Measurements from ENCODE around the gene CASP2.

The CASP2 gene

GRCh38 chr7:143287935-143288826, at the start of gene CASP2:
CASP2 (plus strand) TSS chr7:143288351; CDS start chr7:143288456, 105 bp downstream.
- H3K4me1 Mint-ChIP-seq = peaks cover 58% of the 10 kb centered on the region
- H3K4me3 Mint-ChIP-seq = peak within 1 kb of the TSS; percentile 94 to 97
- peak within 1 kb of the TSS; percentile 96 to 97 for H3K27ac Mint-ChIP-seq
- peak; percentile 93 for ATAC-seq
- H3K9me3 Mint-ChIP-seq = peaks cover 4 to 5% of the 10 kb centered on the region in 2 donors
- DNase-seq = peak; percentile 98 to 99
- H3K27me3 Mint-ChIP-seq = no peaks in the 10 kb centered on the region

DNA sequence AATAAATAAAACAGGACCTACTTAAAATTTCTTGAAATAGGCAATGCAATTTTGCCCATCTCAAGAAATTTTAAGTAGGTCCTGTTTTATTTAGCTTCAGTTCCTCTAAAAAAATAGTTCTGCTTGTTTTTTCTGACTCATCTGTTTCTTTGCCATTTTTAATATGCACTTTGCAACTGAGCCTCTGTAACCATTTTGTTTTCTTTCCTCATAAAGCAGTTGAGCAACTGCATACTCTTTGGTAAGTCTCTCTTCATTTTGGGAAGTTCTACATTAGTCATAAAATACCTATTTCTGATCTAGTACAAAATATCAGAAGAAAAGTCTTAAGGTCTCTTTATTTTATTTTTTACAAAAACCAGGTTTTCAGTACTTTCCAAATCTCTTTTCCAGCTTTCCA, 48.3 kb upstream of the CASP2 start:
- Mint-ChIP-seq H3K4me3 (no peak overlapping the region), H3K4me1 (peaks cover 28% of the 10 kb centered on the region), H3K27ac (no peak overlapping the region), H3K9me3 (peaks cover 23 to 28% of the 10 kb centered on the region in 2 donors), H3K27me3 (peaks cover 14% of the 10 kb centered on the region)
- DNase-seq = no peak
- no peak for ATAC-seq

DNA sequence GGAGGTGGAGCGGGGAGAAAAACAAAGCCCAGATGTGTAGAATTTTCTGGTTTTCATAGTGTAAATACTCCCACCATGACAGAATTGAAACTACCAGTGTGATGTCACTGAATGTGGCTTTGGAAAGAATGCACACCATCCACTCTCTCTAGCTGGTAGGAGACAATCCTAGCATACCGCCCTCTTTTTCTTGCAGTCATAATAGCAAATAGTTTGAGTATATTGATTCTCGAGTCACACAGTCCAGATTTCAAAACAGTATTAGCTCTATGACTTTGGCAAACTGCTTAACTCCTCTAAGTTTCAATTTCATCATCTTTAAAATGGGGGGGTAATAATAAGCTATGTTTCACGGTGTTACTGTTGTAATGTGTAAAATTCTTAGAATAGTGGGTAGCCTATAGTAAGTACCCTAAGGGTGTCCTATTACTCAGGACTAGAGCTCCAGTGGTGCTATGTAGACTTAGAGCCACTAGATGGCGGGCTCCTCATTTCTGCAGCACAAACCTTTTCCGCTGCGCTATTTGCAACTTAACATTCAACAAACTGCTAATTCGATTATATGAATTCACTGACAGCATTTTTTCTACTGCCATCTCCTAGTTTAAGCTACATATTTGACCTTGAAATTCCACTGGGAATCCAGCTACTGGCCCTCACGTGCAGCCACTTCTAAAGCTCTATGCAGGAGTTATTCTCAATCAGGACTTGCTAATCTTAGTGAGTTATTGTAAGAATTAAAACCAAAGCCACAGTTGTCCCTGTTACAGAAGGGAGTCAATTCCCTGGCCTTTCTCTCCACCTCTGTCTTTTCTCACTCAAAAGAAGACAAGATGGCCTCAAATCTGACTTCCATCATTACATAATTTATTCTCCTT, 47.6 kb upstream of the CASP2 start:
- ATAC-seq (peak; percentile 88), DNase-seq (peak; percentile 60 to 75)
- peaks cover 14% of the 10 kb centered on the region for H3K27me3 Mint-ChIP-seq
- peaks cover 19 to 23% of the 10 kb centered on the region in 2 donors for H3K9me3 Mint-ChIP-seq
- H3K27ac Mint-ChIP-seq = no peak overlapping the region
- H3K4me1 Mint-ChIP-seq = peaks cover 35% of the 10 kb centered on the region
- peak overlapping the region; percentile 12 to 14 for H3K4me3 Mint-ChIP-seq

GRCh38 chr7:143242306-143242705, 45.8 kb upstream of the CASP2 start:
- ATAC-seq (no peak), DNase-seq (no peak)
- Mint-ChIP-seq H3K4me1 (peaks cover 53% of the 10 kb centered on the region), H3K4me3 (no peak overlapping the region), H3K27ac (no peak overlapping the region), H3K9me3 (peaks cover 6 to 8% of the 10 kb centered on the region in 2 donors), H3K27me3 (no peaks in the 10 kb centered on the region)

DNA sequence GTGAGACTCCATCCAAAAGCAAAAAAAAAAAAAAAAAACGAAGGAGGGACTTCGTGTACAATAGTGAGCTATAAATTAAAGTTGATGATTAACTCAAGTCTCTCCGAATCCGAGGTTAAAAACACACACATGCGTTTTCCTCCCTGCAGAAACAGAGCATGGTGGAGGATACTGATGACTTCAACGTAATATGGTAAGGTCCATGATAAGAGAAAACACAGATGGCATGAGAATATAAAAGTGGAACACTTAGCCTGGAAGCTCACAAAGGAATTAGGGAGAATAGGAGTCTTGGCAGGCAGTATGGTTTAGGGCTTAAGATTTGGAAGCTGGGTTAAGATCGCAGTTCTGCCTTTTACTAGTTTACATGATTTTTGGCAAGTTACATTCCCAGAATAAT, 45.0 kb upstream of the CASP2 start:
- Mint-ChIP-seq H3K9me3 (peaks cover 0 to 5% of the 10 kb centered on the region in 2 donors), H3K4me3 (no peak overlapping the region), H3K4me1 (peaks cover 58% of the 10 kb centered on the region), H3K27me3 (no peaks in the 10 kb centered on the region), H3K27ac (no peak overlapping the region)
- DNase-seq (no peak), ATAC-seq (no peak)

- no peak overlapping the region for H3K4me3 Mint-ChIP-seq
- ATAC-seq (no peak), DNase-seq (no peak)
- no peaks in the 10 kb centered on the region for H3K27me3 Mint-ChIP-seq
- peaks cover 0 to 5% of the 10 kb centered on the region in 2 donors for H3K9me3 Mint-ChIP-seq
- H3K4me1 Mint-ChIP-seq = peaks cover 63% of the 10 kb centered on the region
- no peak overlapping the region for H3K27ac Mint-ChIP-seq
Measured at GRCh38 chr7:143243614-143244013, 44.5 kb upstream of the CASP2 start.

GRCh38 chr7:143244321-143244720, 43.8 kb upstream of the CASP2 start:
- Mint-ChIP-seq H3K9me3 (peaks cover 5% of the 10 kb centered on the region in 2 donors), H3K27me3 (no peaks in the 10 kb centered on the region), H3K4me1 (peaks cover 70% of the 10 kb centered on the region), H3K27ac (no peak overlapping the region), H3K4me3 (no peak overlapping the region)
- ATAC-seq = no peak
- DNase-seq = no peak

DNA sequence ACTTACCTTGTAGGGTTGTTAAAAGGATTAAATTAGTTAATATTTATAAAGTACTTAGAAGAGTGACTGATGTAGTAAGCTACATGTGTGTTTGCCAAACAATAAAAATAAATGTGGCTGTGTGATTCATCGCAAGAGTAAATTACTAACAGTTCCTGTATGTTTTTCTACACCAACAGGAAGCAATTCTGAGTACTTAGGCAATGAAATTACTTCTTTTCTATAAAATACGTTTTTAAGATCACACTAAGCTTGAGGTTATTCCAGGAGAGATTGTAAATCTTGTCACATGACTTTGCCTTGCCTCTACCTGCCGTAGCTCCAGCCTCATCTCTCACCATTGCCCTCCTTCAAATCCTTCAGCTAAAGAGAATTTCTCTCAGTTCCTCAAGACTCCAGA, 43.0 kb upstream of the CASP2 start:
- Mint-ChIP-seq H3K27ac (peak overlapping the region; percentile 49 to 59), H3K4me3 (peak overlapping the region; percentile 41 to 48), H3K4me1 (peaks cover 78% of the 10 kb centered on the region)

DNA sequence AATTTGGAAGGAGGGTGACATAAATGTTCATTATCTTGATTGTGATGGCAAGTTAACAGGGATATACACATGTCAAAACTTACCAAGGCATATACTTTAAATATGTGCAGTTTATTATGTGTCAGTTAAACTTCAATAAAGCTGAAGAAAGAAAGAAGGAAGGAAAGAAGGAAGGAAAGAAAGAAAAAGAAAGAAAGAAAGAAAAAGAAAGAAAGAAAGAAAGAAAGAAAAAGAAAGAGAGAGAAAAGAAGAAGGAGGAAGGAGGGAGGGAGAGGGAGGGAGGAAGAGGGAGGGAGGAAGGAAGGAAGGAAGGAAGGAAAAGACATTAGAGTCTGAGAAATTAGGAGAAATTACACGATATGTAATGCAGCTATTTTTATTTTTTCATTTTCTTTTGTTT, 40.8 kb upstream of the CASP2 start:
- Mint-ChIP-seq H3K27ac (peak overlapping the region in 1 of 2 donors; percentile 69), H3K9me3 (peaks cover 20 to 21% of the 10 kb centered on the region in 2 donors), H3K27me3 (no peaks in the 10 kb centered on the region), H3K4me1 (peaks cover 86% of the 10 kb centered on the region), H3K4me3 (no peak overlapping the region)
- ATAC-seq = no peak
- DNase-seq = no peak

More for the DNA sequence above, 43.0 kb upstream of the CASP2 start:
- ATAC-seq (peak; percentile 66), DNase-seq (no peak)
- Mint-ChIP-seq H3K9me3 (peaks cover 5 to 13% of the 10 kb centered on the region in 2 donors), H3K27me3 (no peaks in the 10 kb centered on the region)

- no peak for DNase-seq
- peaks cover 86% of the 10 kb centered on the region for H3K4me1 Mint-ChIP-seq
Measured at GRCh38 chr7:143248761-143249354, 39.3 kb upstream of the CASP2 start.

DNA sequence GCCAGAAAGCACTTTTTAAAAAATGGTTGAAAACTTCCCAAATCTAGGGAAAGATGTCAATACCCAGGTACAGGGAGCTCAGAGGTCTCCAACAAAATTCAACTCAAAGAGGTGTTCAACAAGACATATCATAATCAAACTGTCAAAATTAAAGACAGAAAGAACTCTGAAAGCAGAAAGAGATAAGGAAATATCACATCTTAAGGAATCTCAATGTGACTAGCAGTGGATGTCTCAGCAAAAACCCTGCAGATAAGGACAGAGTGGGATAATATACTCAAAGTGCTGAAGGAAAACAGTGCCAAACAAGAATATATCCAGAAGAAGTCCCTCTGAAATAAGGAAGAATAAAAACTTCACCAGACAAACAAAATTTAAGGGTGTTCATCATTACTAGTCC, 38.0 kb upstream of the CASP2 start:
- peak overlapping the region in 1 of 2 donors; percentile 28 for H3K27ac Mint-ChIP-seq
- H3K4me3 Mint-ChIP-seq = peak overlapping the region in 1 of 2 donors; percentile 40
- no peak for ATAC-seq
- H3K4me1 Mint-ChIP-seq = peaks cover 82% of the 10 kb centered on the region
- peaks cover 35 to 39% of the 10 kb centered on the region in 2 donors for H3K9me3 Mint-ChIP-seq
- no peak for DNase-seq
- no peaks in the 10 kb centered on the region for H3K27me3 Mint-ChIP-seq

More at GRCh38 chr7:143248761-143249354, 39.3 kb upstream of the CASP2 start:
- Mint-ChIP-seq H3K9me3 (peaks cover 29 to 31% of the 10 kb centered on the region in 2 donors), H3K27ac (no peak overlapping the region), H3K27me3 (no peaks in the 10 kb centered on the region), H3K4me3 (peak overlapping the region in 1 of 2 donors; percentile 35)
- ATAC-seq = no peak

- Mint-ChIP-seq H3K27me3 (no peaks in the 10 kb centered on the region), H3K4me1 (peaks cover 82% of the 10 kb centered on the region), H3K9me3 (peaks cover 34 to 39% of the 10 kb centered on the region in 2 donors), H3K27ac (peak overlapping the region; percentile 6 to 10), H3K4me3 (peak overlapping the region; percentile 4 to 42)
- DNase-seq (no peak), ATAC-seq (no peak)
Measured at GRCh38 chr7:143250822-143251221, 37.3 kb upstream of the CASP2 start.

GRCh38 chr7:143252006-143252405, 36.1 kb upstream of the CASP2 start:
- H3K27ac Mint-ChIP-seq = peak overlapping the region in 1 of 2 donors; percentile 40
- H3K4me3 Mint-ChIP-seq = no peak overlapping the region
- H3K4me1 Mint-ChIP-seq = peaks cover 79% of the 10 kb centered on the region
- no peaks in the 10 kb centered on the region for H3K27me3 Mint-ChIP-seq
- peak; percentile 67 for ATAC-seq
- peaks cover 30 to 39% of the 10 kb centered on the region in 2 donors for H3K9me3 Mint-ChIP-seq
- DNase-seq = no peak

- Mint-ChIP-seq H3K4me3 (no peak overlapping the region), H3K27ac (peak overlapping the region in 1 of 2 donors; percentile 9), H3K27me3 (no peaks in the 10 kb centered on the region), H3K9me3 (peaks cover 26 to 30% of the 10 kb centered on the region in 2 donors), H3K4me1 (peaks cover 74% of the 10 kb centered on the region)
- DNase-seq (no peak), ATAC-seq (no peak)
Measured at GRCh38 chr7:143255564-143255963, 32.6 kb upstream of the CASP2 start.

DNA sequence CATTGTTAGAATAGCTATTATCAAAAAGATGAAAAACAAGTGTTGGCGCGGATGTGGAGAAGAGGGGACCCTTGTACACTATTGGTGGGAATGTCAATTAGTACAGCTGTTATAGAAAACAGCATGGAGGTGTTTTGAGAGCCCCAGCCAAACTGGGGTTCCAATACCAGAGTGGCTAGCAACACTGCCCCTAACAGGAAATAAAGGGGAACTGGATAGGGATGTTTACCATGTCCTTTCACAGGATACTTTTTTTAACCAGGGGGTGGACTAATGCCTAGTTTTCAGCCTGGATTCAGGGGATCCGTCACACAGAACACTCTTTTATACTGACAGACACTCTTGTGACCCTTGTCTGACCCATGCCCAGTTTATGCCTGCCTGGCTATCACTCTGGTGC, 31.8 kb upstream of the CASP2 start:
- peaks cover 25 to 26% of the 10 kb centered on the region in 2 donors for H3K9me3 Mint-ChIP-seq
- DNase-seq (no peak), ATAC-seq (peak; percentile 63)
- no peaks in the 10 kb centered on the region for H3K27me3 Mint-ChIP-seq
- no peak overlapping the region for H3K4me3 Mint-ChIP-seq
- no peak overlapping the region for H3K27ac Mint-ChIP-seq
- peaks cover 66% of the 10 kb centered on the region for H3K4me1 Mint-ChIP-seq

Data from stimulated activated naive CD8-positive, alpha-beta T cell treated with anti-CD3 and anti-CD28 coated beads, Interleukin-15, amount 100 ng/mL, for 72 hours (primary cell).